ENCODE data around the gene CDK14. TPM values are rescaled to one million over a fixed set of nuclear protein-coding genes. Genes with fewer than 3 reads are reported as not detected.

Gene CDK14
- total and polyA plus RNA-seq, 2 donors (not counting 3 experiments of a cell fraction or from before 2014, with no cell fraction given), result 5.5 to 34.2 TPM

- Histone ChIP-seq H3K9me3 (replicated peaks; ENCODE audit: control insufficient read depth, insufficient read depth, low read length) (no peaks in the 10 kb centered on the region), H3K36me3 (ENCODE audit: control insufficient read depth in 2 of 2, extremely low read depth in 1 of 2, insufficient read depth in 2 of 2, low read length in 2 of 2) (no peaks in the 10 kb centered on the region), H2AFZ (ENCODE audit: low read depth, low read length) (no peak overlapping the region), H3K9me1 (replicated peaks; ENCODE audit: control insufficient read depth, extremely low read depth, insufficient read depth, low read length) (no peaks in the 10 kb centered on the region), H3K4me3 (replicated peaks in 1 of 3; ENCODE audit: insufficient read depth in 1 of 3, low read depth in 1 of 3, low read length in 3 of 3) (no peak overlapping the region), H3K79me2 (ENCODE audit: control insufficient read depth, insufficient read depth, low read length) (no peaks in the 10 kb centered on the region), H3K27me3 (ENCODE audit: control insufficient read depth in 2 of 2, insufficient read depth in 2 of 2, low read length in 2 of 2) (no peaks in the 10 kb centered on the region), H4K20me1 (replicated peaks; ENCODE audit: control insufficient read depth, extremely low read depth, insufficient read depth, low read length) (no peaks in the 10 kb centered on the region), H3K9ac (replicated peaks; ENCODE audit: extremely low read depth, insufficient read depth, low read length) (no peak overlapping the region), H3K4me1 (ENCODE audit: control insufficient read depth, extremely low read depth, insufficient read depth, low read length) (no peaks in the 10 kb centered on the region), H3K4me2 (ENCODE audit: insufficient read depth, low read length) (no peak overlapping the region), H3K27ac (ENCODE audit: insufficient read depth, low read depth, low read length) (no peak overlapping the region)
- FAIRE-seq, result no peak
- dilution Hi-C loops (cut with MboI; ENCODE audit: extremely low pct_ligation_motif_present, low sequenced_read_pairs) (no loop called here), intact Hi-C loops (cut with micrococcal nuclease) (no loop called here)
- no peak for TF ChIP-seq POLR2AphosphoS5 (IDR thresholded peaks at IDR 0.05; ENCODE audit: insufficient read depth, low read depth, low read length)
- BruUV-seq (replicated peaks), result no TSS peak
- CTCF ChIA-PET, result no interaction called here
- DNase-seq (ENCODE audit: low read depth, low spot score), result no peak
- POLR2A ChIA-PET, result no interaction called here
These were observed 181.8 kb downstream of the CDK14 start for GRCh38 chr7:90777886-90778285.

- TF ChIP-seq GATA2 (IDR thresholded peaks at IDR 0.05; ENCODE audit: insufficient read depth, insufficient read length, low read depth, low read length) (no peak), EZH2 (IDR thresholded peaks at IDR 0.05; ENCODE audit: borderline replicate concordance, low read depth, low read length, severe bottlenecking) (no peak), MYC (IDR thresholded peaks at IDR 0.05; ENCODE audit: low read depth, low read length) (no peak), CTCF (IDR thresholded peaks at IDR 0.05; ENCODE audit: extremely low read depth in 1 of 2, insufficient read depth in 1 of 2, low read depth in 1 of 2, low read length in 2 of 2) (no peak), POLR2AphosphoS5 (IDR thresholded peaks at IDR 0.05; ENCODE audit: insufficient read depth, low read depth, low read length) (no peak), MAX (IDR thresholded peaks at IDR 0.05; ENCODE audit: insufficient read depth, insufficient read length) (no peak)
- no peaks in the 10 kb centered on the region for H4K20me1 ChIP-seq (replicated peaks; ENCODE audit: control insufficient read depth, extremely low read depth, insufficient read depth, low read length)
- no peaks in the 10 kb centered on the region for H3K9me3 ChIP-seq (replicated peaks; ENCODE audit: control insufficient read depth, insufficient read depth, low read length)
- H2AFZ ChIP-seq (ENCODE audit: low read depth, low read length), result no peak overlapping the region
- H3K27me3 ChIP-seq (ENCODE audit: control insufficient read depth in 2 of 2, insufficient read depth in 2 of 2, low read length in 2 of 2), result no peaks in the 10 kb centered on the region
- intact Hi-C loops (cut with micrococcal nuclease) (no loop called here), dilution Hi-C loops (cut with MboI; ENCODE audit: extremely low pct_ligation_motif_present, low sequenced_read_pairs) (no loop called here)
- H3K9ac ChIP-seq (replicated peaks; ENCODE audit: extremely low read depth, insufficient read depth, low read length), result no peak overlapping the region
- no peaks in the 10 kb centered on the region for H3K4me1 ChIP-seq (ENCODE audit: control insufficient read depth, extremely low read depth, insufficient read depth, low read length)
- no TSS peak for BruUV-seq (replicated peaks)
- ChIA-PET POLR2A (no interaction called here), CTCF (no interaction called here)
- no peaks in the 10 kb centered on the region for H3K36me3 ChIP-seq (ENCODE audit: control insufficient read depth in 2 of 2, extremely low read depth in 1 of 2, insufficient read depth in 2 of 2, low read length in 2 of 2)
- DNase-seq (ENCODE audit: low read depth, low spot score), result no peak
- H3K9me1 ChIP-seq (replicated peaks; ENCODE audit: control insufficient read depth, extremely low read depth, insufficient read depth, low read length), result no peaks in the 10 kb centered on the region
- H3K27ac ChIP-seq (ENCODE audit: insufficient read depth, low read depth, low read length), result no peak overlapping the region
- H3K4me3 ChIP-seq (replicated peaks in 1 of 3; ENCODE audit: insufficient read depth in 1 of 3, low read depth in 1 of 3, low read length in 3 of 3), result no peak overlapping the region
- FAIRE-seq, result no peak
- no peaks in the 10 kb centered on the region for H3K79me2 ChIP-seq (ENCODE audit: control insufficient read depth, insufficient read depth, low read length)
- H3K4me2 ChIP-seq (ENCODE audit: insufficient read depth, low read length), result no peak overlapping the region
These were observed 191.9 kb downstream of the CDK14 start for GRCh38 chr7:90788052-90788451.
